ENCODE data around the gene OR6V1. TPM values are rescaled to one million over a fixed set of nuclear protein-coding genes. Genes with fewer than 3 reads are reported as not detected.

OR6V1 gene
- total and polyA plus RNA-seq, 10 of the 15 experiments (the other 5 are each of a cell fraction or from before 2014, with no cell fraction given) = not detected

- intact Hi-C loops (cut with micrococcal nuclease; ENCODE audit: unreplicated experiment) = no loop called here
- Histone ChIP-seq H3K4me2 (ENCODE audit: control insufficient read depth, insufficient read depth) (no peak overlapping the region), H3K9me3 (replicated peaks; ENCODE audit: control insufficient read depth, insufficient read depth, low read length) (no peaks in the 10 kb centered on the region), H3K9ac (ENCODE audit: control insufficient read depth, insufficient read depth, low read length) (no peak overlapping the region), H3K4me1 (ENCODE audit: control insufficient read depth, insufficient read depth, low read length) (peaks cover 10% of the 10 kb centered on the region), H3K27me3 (replicated peaks in 1 of 2; ENCODE audit: control insufficient read depth in 2 of 2, insufficient read depth in 2 of 2, low read length in 1 of 2) (peaks cover 0 to 3% of the 10 kb centered on the region in 2 experiments; a peak in 1 of 4 replicates), H4K20me1 (ENCODE audit: control insufficient read depth, insufficient read depth) (no peaks in the 10 kb centered on the region), H2AFZ (ENCODE audit: control insufficient read depth, low read depth, low read length) (no peak overlapping the region), H3K79me2 (ENCODE audit: control insufficient read depth, insufficient read depth, low read length) (no peaks in the 10 kb centered on the region), H3K27ac (ENCODE audit: control insufficient read depth, insufficient read depth) (no peak overlapping the region), H3K36me3 (ENCODE audit: control insufficient read depth in 2 of 2, insufficient read depth in 2 of 2, low read length in 1 of 2) (no peaks in the 10 kb centered on the region), H3K4me3 (no peak overlapping the region)
- ATAC-seq (no peak), DNase-seq (ENCODE audit: low read depth, low spot score) (no peak), FAIRE-seq (no peak)
- WGBS (ENCODE audit: insufficient coverage, insufficient replicate concordance, low lambda C conversion rate, missing lambda C conversion rate) = 32% methylated on average over 3 of the region's 3 CpGs
- CTCF ChIA-PET = interaction anchor here (1.0 to 19.2 kb wide), 6 partner anchors 7 to 412 kb away, joined by 3 to 434 read pairs (median 10); partner anchors contain the start of gene TAS2R40
- SMC1A ChIA-PET (ENCODE audit: uncharacterized antibody, unreplicated experiment) = interaction anchor here (1.4 to 7.9 kb wide), 4 partner anchors 11 to 199 kb away, joined by 4 to 54 read pairs (median 10); no protein-coding TSS in a partner anchor
- TF ChIP-seq JUNB (IDR thresholded peaks at IDR 0.05) = no peak
- TF ChIP-seq, protein P1, sequence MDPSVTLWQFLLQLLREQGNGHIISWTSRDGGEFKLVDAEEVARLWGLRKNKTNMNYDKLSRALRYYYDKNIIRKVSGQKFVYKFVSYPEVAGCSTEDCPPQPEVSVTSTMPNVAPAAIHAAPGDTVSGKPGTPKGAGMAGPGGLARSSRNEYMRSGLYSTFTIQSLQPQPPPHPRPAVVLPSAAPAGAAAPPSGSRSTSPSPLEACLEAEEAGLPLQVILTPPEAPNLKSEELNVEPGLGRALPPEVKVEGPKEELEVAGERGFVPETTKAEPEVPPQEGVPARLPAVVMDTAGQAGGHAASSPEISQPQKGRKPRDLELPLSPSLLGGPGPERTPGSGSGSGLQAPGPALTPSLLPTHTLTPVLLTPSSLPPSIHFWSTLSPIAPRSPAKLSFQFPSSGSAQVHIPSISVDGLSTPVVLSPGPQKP (IDR thresholded peaks at IDR 0.05; ENCODE audit: low read depth, low read length) = no peak
- no peak for TF ChIP-seq ZNF687 (IDR thresholded peaks at IDR 0.05)
- no peak for TF ChIP-seq BACH1 (IDR thresholded peaks at IDR 0.05; ENCODE audit: borderline replicate concordance)
- no peak for TF ChIP-seq ZNF24 (IDR thresholded peaks at IDR 0.05)
- POLR2A ChIA-PET = no interaction called here
- BruUV-seq (replicated peaks) = no TSS peak
- RAD21 ChIA-PET (ENCODE audit: unreplicated experiment) = interaction anchor here (1.2 to 6.3 kb wide), 2 partner anchors 27 to 199 kb away, joined by 3 to 37 read pairs; no protein-coding TSS in a partner anchor
- in situ Hi-C loops (cut with MboI) = loop anchor here (10.0 kb wide), 1 partner anchor 399 kb away; no protein-coding TSS in a partner anchor
Measured at GRCh38 chr7:143015926-143016490, 36.1 kb upstream of the OR6V1 start.
